GM18858 (cell line): ENCODE data around the gene STK4.
A peak's percentile ranks its signal among the peaks of the same experiment; 100 is the strongest.

ENCODE experiments used
- ATAC-seq: cut with Tn5 transposase; IDR thresholded peaks from one replicate; pipeline ENCODE4 v1.9.1; 2021; ENCODE audit not compliant: unreplicated experiment

STK4 gene

GRCh38 chr20:44966030-44966961 is at the start of gene STK4:
Gene STK4 (plus strand): TSS chr20:44966512. CDS start chr20:44966569, 57 bp downstream.
- ATAC-seq, result peak; percentile 48

- no peak for ATAC-seq
Measured at GRCh38 chr20:44916586-44916985, 49.7 kb upstream of the STK4 start.

GRCh38 chr20:44917399-44917798 is 48.9 kb upstream of the STK4 start:
- no peak for ATAC-seq

GRCh38 chr20:44918342-44918741 is 48.0 kb upstream of the STK4 start:
- no peak for ATAC-seq

GRCh38 chr20:44918761-44919160 is 47.6 kb upstream of the STK4 start:
- ATAC-seq, result no peak

GRCh38 chr20:44921447-44921846 is 44.9 kb upstream of the STK4 start:
- no peak for ATAC-seq

GRCh38 chr20:44924541-44924940 is 41.8 kb upstream of the STK4 start:
- ATAC-seq, result no peak

GRCh38 chr20:44928595-44928994 is 37.7 kb upstream of the STK4 start:
- no peak for ATAC-seq

- no peak for ATAC-seq
Measured at GRCh38 chr20:44930517-44931168, 35.7 kb upstream of the STK4 start.

- no peak for ATAC-seq
Measured at GRCh38 chr20:44931911-44932310, 34.4 kb upstream of the STK4 start.

- no peak for ATAC-seq
Measured at GRCh38 chr20:44932916-44933315, 33.4 kb upstream of the STK4 start.

GRCh38 chr20:44936510-44936909 is 29.8 kb upstream of the STK4 start:
- no peak for ATAC-seq

- ATAC-seq, result no peak
Measured at GRCh38 chr20:44938637-44939036, 27.7 kb upstream of the STK4 start.

GRCh38 chr20:44941120-44941691 is 25.1 kb upstream of the STK4 start:
- no peak for ATAC-seq

GRCh38 chr20:44942264-44942973 is 23.9 kb upstream of the STK4 start:
- ATAC-seq, result no peak

GRCh38 chr20:44943828-44944227 is 22.5 kb upstream of the STK4 start:
- ATAC-seq, result no peak

GRCh38 chr20:44945261-44945660 is 21.1 kb upstream of the STK4 start:
- ATAC-seq, result no peak

- ATAC-seq, result no peak
Measured at GRCh38 chr20:44946271-44946852, 19.9 kb upstream of the STK4 start.

- no peak for ATAC-seq
Measured at GRCh38 chr20:44948107-44948506, 18.2 kb upstream of the STK4 start.

- no peak for ATAC-seq
Measured at GRCh38 chr20:44948513-44948912, 17.8 kb upstream of the STK4 start.

- no peak for ATAC-seq
Measured at GRCh38 chr20:44950368-44950767, 15.9 kb upstream of the STK4 start.
